PFSK-1 (cell line): ENCODE results near the gene RFNG.

Source experiments
- FOXP2 ChIP-seq: optimal IDR thresholded peaks from 2 replicates; pipeline ENCODE3; 2011; ENCODE audit warnings: borderline replicate concordance, control low read depth, inconsistent platforms; ENCODE audit not compliant: insufficient read depth; ENCODE audit errors: extremely low read length, extremely low read depth
- POLR2AphosphoS5 ChIP-seq: IDR thresholded peaks from 2 replicates; pipeline ENCODE4 v1.6.1; 2012; ENCODE audit warnings: low read depth, mild to moderate bottlenecking, control low read depth, low read length, moderate library complexity
- REST ChIP-seq, 2 experiments: IDR thresholded peaks; 2 replicates each; pipeline versions ENCODE4 v1.6.1 to v1.8.0; 2011 to 2012; ENCODE audit warnings: low read depth in 2 of 2, low read length in 2 of 2, control low read depth in 1 of 2, inconsistent platforms in 1 of 2, mild to moderate bottlenecking in 1 of 2, moderate library complexity in 1 of 2; ENCODE audit not compliant: insufficient read depth in 1 of 2
- SIN3A ChIP-seq: IDR thresholded peaks from 2 replicates; pipeline ENCODE4 v1.6.1; 2012; ENCODE audit warnings: mild to moderate bottlenecking, low read length, moderate library complexity, borderline replicate concordance; ENCODE audit not compliant: insufficient read depth
- TAF1 ChIP-seq: IDR thresholded peaks from 2 replicates; pipeline ENCODE4 v1.6.1; 2012; ENCODE audit warnings: low read length, control low read depth, borderline replicate concordance; ENCODE audit not compliant: insufficient read depth

RFNG gene

DNA sequence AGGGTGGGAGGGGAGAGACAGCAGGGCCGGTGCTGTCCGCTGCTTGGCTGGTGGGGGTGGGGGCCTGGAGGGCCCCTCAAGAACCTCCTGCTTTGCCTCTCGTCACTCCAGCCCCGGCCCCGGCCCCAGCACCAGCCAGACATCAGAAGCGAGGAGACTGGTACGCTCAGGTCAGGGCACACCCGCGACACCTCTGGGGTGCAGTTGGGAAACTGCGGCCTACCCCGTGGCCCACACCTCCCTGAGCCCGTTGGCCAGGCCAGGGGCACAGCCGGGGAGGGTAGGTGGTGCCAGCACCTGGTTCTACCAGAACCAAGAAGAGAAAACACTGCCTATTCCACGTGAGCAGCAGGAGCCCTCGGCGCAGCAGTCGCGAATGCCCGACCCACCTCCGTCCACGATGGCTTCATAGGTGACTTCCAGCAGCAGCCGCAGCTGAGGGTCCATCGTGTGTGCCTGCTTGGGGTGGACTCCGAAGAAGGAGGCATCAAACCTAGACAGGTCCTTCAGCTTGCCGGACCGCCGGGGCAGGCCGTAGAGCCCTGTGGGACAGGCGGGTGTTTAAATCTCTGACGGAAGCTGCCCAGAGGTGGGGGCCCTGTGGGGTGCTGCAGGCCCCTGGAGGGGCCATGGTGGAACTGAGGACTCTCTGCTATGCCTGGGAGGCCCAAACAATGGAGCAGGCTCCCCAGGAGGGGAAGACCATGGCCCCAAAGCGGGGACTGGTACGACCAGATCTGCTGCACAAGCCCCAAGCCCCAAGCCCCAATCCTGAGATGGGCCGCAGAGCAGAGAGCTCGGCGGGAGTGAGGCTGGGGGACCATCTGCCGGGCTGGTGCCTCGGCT is 43.5 kb upstream of the RFNG start:
- no peak for TF ChIP-seq FOXP2
- peak; percentile 11; the same call in 1 of the 2 replicates for TF ChIP-seq POLR2AphosphoS5

DNA sequence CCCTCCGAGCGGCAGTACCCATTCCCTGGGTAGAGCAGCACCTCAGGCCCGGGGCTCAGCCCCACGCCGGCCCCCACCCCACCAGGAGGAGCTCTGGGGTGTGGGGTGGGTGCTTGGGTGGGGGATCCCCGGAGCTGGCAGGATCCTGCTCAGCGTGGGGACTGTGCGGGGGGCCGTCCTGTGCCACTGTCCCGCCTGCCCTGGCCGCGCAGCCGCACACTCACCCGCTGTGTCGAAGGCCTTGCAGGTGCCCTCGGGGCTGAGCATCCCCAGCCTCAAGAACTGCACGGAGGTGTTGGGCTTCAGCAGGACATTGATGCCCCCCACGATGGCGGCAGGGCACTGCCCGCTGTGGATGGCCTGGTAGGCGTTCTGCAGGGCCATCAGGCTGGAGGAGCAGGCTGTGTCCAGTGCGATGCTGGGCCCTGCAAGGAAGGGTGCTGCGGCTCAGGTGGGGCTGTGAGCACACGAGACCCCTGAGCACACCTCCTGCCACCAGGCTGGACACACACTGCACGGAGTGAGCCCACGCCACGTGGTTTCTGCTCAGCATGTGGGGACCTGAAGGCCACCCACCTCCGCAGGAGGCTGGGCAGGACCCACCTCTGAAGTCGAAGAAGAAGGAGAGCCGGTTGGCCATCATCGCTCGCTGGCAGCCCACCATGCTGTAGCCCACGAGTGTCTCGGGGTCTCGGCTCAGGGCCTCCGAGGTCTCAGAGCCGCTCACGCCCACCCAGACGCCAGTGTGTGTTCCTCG is 41.6 kb upstream of the RFNG start:
- no peak for TF ChIP-seq FOXP2
- no peak for TF ChIP-seq SIN3A
- TF ChIP-seq POLR2AphosphoS5: no peak; the same call in 1 of the 2 replicates
- no peak for TF ChIP-seq TAF1
- no peak for TF ChIP-seq REST (IDR thresholded peaks at IDR 0.05; ENCODE audit: insufficient read depth in 1 of 2, low read depth in 2 of 2, low read length in 2 of 2)

DNA sequence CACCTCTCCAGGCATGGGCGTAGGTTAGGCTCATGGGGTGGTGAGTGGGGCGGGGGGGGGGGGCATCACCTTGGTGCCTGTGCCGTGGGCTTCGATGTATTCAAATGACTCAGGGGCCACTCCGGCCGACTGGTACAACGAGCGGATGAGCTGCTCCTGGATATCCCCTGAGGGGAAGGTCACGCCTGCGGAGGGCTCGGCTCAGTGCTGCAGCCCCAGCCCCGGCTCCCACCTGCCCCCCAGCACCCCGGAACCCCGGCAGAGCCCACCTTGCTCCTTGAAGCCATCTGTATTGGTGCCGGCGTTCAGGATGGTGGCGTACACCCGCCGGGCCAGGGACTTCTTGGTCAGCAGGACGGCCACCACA is 41.0 kb upstream of the RFNG start:
- TF ChIP-seq TAF1 (no peak), POLR2AphosphoS5 (no peak)

- TF ChIP-seq TAF1 (no peak), REST (IDR thresholded peaks at IDR 0.05; ENCODE audit: insufficient read depth in 1 of 2, low read depth in 2 of 2, low read length in 2 of 2) (no peak), FOXP2 (no peak), SIN3A (no peak), POLR2AphosphoS5 (no peak)
These were observed 40.5 kb upstream of the RFNG start for GRCh38 chr17:82092094-82092586.

GRCh38 chr17:82091264-82092066 is 39.9 kb upstream of the RFNG start:
- TF ChIP-seq SIN3A (no peak), POLR2AphosphoS5 (peak; percentile 8; the same call in 1 of the 2 replicates)

DNA sequence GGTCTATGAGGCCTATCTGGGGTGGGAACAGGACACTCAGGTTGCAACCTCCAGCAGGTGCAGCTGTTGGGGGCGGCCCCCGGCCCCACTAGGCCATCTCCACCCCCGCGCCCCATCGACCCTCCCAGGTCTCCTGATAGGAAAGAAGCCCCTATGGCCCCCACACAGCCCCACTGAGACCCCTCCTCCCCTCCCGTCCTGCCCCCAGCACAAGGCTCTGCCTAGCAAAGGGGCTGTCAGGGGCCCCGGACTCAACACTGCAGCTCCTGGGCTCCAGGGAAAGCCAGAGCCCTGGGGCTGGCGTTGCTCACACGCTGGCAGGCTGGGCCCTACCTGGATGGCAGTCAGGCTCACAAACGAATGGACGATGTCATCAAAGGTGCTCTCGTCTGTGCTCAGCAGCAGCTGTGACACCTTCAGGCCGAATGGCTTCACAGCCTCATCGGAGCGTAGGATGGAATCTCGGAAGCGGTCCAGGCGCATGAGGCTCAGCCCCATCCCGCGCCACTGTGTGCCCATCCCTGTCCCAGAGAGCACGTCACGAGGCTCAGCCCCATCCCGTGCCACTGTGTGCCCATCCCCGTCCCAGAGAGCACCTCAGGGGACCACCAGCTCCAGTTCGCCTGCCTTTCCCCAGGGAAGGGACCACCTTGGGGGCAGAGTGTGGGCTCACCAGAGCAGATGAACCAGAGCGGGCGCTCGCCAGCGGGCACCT is 39.1 kb upstream of the RFNG start:
- TF ChIP-seq REST (IDR thresholded peaks at IDR 0.05; ENCODE audit: insufficient read depth in 1 of 2, low read depth in 2 of 2, low read length in 2 of 2): no peak
- no peak for TF ChIP-seq TAF1
- TF ChIP-seq SIN3A: no peak
- TF ChIP-seq POLR2AphosphoS5: no peak
- TF ChIP-seq FOXP2: no peak
